ENCODE data around the gene AP3S2. TPM values are rescaled to one million over a fixed set of nuclear protein-coding genes. Genes with fewer than 3 reads are reported as not detected.
"Not testable (repeated sequence)": the region's sequence is repeated elsewhere in the genome, so short reads cannot be mapped to it uniquely, and the experiment has no call there.

AP3S2 gene
- total RNA-seq, 1 donor from 2014 or later: 22.7 TPM

DNA sequence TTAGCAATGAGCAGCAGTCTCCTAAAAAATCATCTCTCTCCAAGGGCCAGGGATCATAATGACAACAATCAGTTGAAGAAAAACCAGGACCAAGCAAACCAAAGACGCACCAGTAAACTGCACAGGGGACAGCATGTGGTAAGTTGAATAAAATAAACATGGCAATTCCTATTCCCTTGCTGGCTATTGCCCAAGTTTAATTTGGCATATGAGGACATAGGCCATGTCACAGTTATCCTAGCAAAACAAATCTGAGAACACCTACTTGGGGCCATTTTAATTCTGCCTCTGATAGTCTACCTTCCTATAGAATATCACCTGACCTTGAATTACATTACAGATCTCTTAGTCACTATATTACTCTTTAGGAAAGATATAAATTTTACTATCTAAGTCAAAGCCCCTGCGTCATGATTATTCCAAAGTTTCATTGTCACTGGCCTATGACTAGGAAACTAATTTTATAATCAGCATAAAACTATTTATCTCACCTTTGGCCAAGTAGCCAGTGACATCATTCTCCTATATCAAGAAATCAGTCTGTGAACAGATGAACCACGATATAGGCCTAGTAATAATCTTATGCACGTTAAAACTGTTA, 23.0 kb downstream of the AP3S2 start:
- no peak overlapping the region for H3K4me3 ChIP-seq (ENCODE audit: low read depth, low read length)
- no peak for DNase-seq (ENCODE audit: low read depth)
- TF ChIP-seq, protein P1, sequence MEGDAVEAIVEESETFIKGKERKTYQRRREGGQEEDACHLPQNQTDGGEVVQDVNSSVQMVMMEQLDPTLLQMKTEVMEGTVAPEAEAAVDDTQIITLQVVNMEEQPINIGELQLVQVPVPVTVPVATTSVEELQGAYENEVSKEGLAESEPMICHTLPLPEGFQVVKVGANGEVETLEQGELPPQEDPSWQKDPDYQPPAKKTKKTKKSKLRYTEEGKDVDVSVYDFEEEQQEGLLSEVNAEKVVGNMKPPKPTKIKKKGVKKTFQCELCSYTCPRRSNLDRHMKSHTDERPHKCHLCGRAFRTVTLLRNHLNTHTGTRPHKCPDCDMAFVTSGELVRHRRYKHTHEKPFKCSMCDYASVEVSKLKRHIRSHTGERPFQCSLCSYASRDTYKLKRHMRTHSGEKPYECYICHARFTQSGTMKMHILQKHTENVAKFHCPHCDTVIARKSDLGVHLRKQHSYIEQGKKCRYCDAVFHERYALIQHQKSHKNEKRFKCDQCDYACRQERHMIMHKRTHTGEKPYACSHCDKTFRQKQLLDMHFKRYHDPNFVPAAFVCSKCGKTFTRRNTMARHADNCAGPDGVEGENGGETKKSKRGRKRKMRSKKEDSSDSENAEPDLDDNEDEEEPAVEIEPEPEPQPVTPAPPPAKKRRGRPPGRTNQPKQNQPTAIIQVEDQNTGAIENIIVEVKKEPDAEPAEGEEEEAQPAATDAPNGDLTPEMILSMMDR (conservative IDR thresholded peaks at IDR 0.05; ENCODE audit: low read depth, low read length): no peak

DNA sequence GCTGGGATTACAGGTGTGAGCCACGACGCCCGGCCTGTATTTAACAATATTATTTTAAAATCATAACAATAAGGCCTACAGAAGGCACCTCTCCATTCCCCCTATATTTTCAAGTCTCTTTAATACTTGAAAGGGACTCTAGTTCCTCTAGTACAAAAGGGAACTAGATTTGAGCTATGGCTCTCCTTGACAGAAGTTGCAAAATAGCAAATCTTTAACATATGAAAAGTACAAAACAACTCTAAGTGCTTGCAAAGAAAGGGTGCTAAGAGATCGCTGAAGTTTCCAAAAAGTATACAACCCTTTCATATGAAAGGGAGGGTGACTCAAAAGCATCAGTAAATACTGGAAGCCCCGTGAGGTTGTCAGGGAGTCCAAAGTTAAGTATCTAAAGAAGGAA, 23.8 kb downstream of the AP3S2 start:
- DNase-seq (ENCODE audit: low read depth): no peak
- TF ChIP-seq, protein P1 (conservative IDR thresholded peaks at IDR 0.05; ENCODE audit: low read depth, low read length): no peak

DNA sequence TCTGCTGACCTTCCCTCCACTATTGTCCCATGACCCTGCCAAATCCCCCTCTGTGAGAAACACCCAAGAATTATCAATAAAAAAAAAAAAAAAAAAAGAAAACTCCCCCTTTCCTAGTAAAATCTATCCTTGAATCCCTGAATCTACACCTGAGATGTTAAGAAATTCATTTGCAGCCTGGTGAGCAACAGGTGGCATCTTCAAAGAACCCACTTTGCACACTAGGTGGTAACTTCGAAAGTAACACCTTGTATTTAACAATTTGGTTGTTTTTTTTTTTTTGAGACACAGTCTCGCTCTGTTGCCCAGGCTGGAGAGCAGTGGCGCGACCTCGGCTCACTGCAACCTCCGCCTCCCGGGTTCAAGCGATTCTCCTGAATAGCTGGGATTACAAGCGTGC, 24.3 kb downstream of the AP3S2 start:
- H3K4me3 ChIP-seq (ENCODE audit: low read depth, low read length); DNase-seq (ENCODE audit: low read depth): not testable (repeated sequence)

More for the DNA sequence above, 23.8 kb downstream of the AP3S2 start:
- H3K4me3 ChIP-seq (ENCODE audit: low read depth, low read length): no peak overlapping the region

DNA sequence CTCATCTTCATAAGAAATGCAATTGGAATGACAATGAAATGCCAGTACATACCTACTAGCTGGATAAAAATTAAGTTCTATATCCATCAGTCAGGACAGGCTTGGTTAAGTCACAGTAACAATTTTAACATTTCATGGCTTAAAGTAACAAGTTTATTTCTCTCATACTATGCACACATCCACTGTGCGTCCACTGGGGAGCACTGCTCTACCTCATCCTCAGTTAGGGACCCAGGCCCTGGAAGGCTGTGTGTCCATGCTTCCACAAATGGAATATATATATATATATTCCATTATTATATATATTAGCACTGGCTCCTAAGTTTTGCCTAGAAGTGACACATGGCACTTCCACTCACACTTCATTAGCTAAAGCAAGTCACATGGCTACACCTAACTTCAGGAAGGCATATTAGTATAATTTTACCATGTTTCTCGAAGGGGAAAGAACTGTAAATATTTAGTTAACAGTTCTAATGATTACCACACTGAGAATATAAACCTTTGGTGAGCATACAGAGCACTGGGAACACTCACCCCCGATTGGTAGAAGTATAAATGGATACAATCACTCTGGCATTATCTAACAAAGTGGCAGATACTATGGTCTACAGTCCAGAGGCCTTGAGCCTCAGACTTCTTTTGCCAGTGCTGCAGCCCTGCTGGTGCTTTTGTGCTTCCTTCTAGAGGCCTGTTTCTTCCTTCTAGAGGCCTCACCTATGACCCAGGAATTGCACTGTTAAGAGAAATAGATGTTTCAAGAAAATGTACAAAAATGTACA, 28.6 kb downstream of the AP3S2 start:
- H3K4me3 ChIP-seq (ENCODE audit: low read depth, low read length): no peak overlapping the region
- TF ChIP-seq, protein P1 (conservative IDR thresholded peaks at IDR 0.05; ENCODE audit: low read depth, low read length): no peak
- DNase-seq (ENCODE audit: low read depth): no peak

GRCh38 chr15:89863918-89864317, 29.9 kb downstream of the AP3S2 start:
- H3K4me3 ChIP-seq (ENCODE audit: low read depth, low read length): no peak overlapping the region
- TF ChIP-seq, protein P1 (conservative IDR thresholded peaks at IDR 0.05; ENCODE audit: low read depth, low read length): no peak
- no peak for DNase-seq (ENCODE audit: low read depth)

DNA sequence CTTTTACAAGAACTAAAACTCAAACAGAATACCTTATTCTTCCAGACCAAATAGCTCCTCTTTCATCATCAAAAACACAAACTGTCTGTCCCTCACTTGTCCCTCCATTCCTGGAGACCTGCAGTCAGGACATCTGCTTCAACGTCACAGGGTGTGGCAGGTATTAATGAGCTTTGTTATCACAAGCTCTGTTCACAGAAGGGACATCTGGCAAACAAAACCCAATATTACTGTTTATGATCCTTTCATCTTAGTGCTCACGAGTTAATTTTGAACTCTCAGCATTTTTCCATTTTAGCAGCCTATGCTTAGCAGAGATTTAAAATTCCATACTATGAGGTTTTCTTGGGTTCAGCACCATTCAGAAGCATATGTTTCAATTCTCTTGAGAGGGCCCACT, 32.9 kb downstream of the AP3S2 start:
- H3K4me3 ChIP-seq (ENCODE audit: low read depth, low read length): no peak overlapping the region
- TF ChIP-seq, protein P1 (conservative IDR thresholded peaks at IDR 0.05; ENCODE audit: low read depth, low read length): no peak
- no peak for DNase-seq (ENCODE audit: low read depth)

DNA sequence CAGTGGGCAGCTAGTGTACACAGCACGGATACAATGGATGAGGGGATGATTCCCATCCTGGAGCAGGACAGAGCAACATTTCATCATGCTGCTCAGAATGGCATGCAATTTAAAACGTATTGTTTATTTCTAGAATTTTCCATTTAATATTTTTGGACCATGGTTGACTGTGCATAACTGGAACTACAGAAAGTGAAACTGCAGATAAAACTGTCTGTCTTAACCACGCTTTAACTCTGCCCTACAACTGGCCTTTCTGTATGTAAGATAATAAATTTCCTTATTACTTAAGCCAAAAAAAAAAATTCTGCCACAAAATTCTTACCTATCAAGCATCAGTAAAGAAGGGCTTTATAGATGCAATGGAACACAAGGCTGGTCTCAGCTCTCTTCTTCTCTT, 33.4 kb downstream of the AP3S2 start:
- no peak overlapping the region for H3K4me3 ChIP-seq (ENCODE audit: low read depth, low read length)
- TF ChIP-seq, protein P1 (conservative IDR thresholded peaks at IDR 0.05; ENCODE audit: low read depth, low read length): no peak
- no peak for DNase-seq (ENCODE audit: low read depth)

Data from epithelial cell of proximal tubule (primary cell).